ENCODE data around the gene HSFX4.
"Not testable (repeated sequence)": the region's sequence is repeated elsewhere in the genome, so short reads cannot be mapped to it uniquely, and the experiment has no call there.

The HSFX4 gene

GRCh38 chrX:149929400-149929799, at the start of gene HSFX4:
Gene HSFX4 (plus strand): TSS chrX:149929573. CDS start chrX:149929645, 72 bp downstream.
- DNase-seq = not testable (repeated sequence)

GRCh38 chrX:149881081-149881711, 48.2 kb upstream of the HSFX4 start, which contains the start of gene MAGEA8:
Gene MAGEA8 (plus strand): TSS chrX:149881183. CDS start chrX:149884273, 3,090 bp downstream.
- no peak for DNase-seq

GRCh38 chrX:149890828-149891227, 38.5 kb upstream of the HSFX4 start:
- not testable (repeated sequence) for DNase-seq

- no peak for DNase-seq
Measured at GRCh38 chrX:149898554-149898953, 30.8 kb upstream of the HSFX4 start.

- DNase-seq = no peak
Measured at GRCh38 chrX:149903889-149904748, 25.3 kb upstream of the HSFX4 start.

GRCh38 chrX:149908308-149908707, 21.1 kb upstream of the HSFX4 start:
- no peak for DNase-seq

GRCh38 chrX:149908727-149909126, 20.6 kb upstream of the HSFX4 start:
- no peak for DNase-seq

- no peak for DNase-seq
Measured at GRCh38 chrX:149909324-149910177, 19.8 kb upstream of the HSFX4 start.

- no peak for DNase-seq
Measured at GRCh38 chrX:149910178-149910695, 19.1 kb upstream of the HSFX4 start.

- DNase-seq = no peak
Measured at GRCh38 chrX:149916745-149917392, 12.5 kb upstream of the HSFX4 start.

- not testable (repeated sequence) for DNase-seq
Measured at GRCh38 chrX:149923836-149924235, 5.5 kb upstream of the HSFX4 start.

GRCh38 chrX:149924434-149924833, 4.9 kb upstream of the HSFX4 start:
- DNase-seq = not testable (repeated sequence)

- DNase-seq = not testable (repeated sequence)
Measured at GRCh38 chrX:149927245-149927963, 2.0 kb upstream of the HSFX4 start.

- not testable (repeated sequence) for DNase-seq
Measured at GRCh38 chrX:149927964-149928258, 1.5 kb upstream of the HSFX4 start.

GRCh38 chrX:149928635-149929034, 738 bp upstream of the HSFX4 start:
- not testable (repeated sequence) for DNase-seq

GRCh38 chrX:149931355-149931754, 2.0 kb downstream of the HSFX4 start:
- not testable (repeated sequence) for DNase-seq

- not testable (repeated sequence) for DNase-seq
Measured at GRCh38 chrX:149932150-149932549, 2.8 kb downstream of the HSFX4 start.

GRCh38 chrX:149932970-149933369, 3.6 kb downstream of the HSFX4 start:
- not testable (repeated sequence) for DNase-seq

GRCh38 chrX:149933547-149933946, 4.2 kb downstream of the HSFX4 start:
- not testable (repeated sequence) for DNase-seq

GRCh38 chrX:149937328-149937727, 8.0 kb downstream of the HSFX4 start:
- peak in 1 of 2 experiments; percentile 30 for DNase-seq

- DNase-seq = peak in 1 of 2 experiments; percentile 51
Measured at GRCh38 chrX:149937871-149938426, 8.6 kb downstream of the HSFX4 start.

All from NCI-H524 (cell line).